Smooth muscle cell (in vitro differentiated cells): Measurements from ENCODE around the gene RNF44. TPM values are rescaled to one million over a fixed set of nuclear protein-coding genes. Genes with fewer than 3 reads are reported as not detected.

Source experiments
- DNase-seq: peaks from one replicate; lab custom pipeline; 2025; ENCODE audit not compliant: unreplicated experiment; lab: John Stamatoyannopoulos, UW
- H2AFZ ChIP-seq: fragments of 200-600 bp; sonication (generic); 2 replicates; pipeline ENCODE4 v1.6.0; 2016; ENCODE audit warnings: antibody characterized with exemption, low read depth, mild to moderate bottlenecking
- H3F3A ChIP-seq: fragments of 200-600 bp; sonication (generic); 2 replicates; pipeline ENCODE4 v1.6.0; 2017; ENCODE audit warnings: antibody characterized with exemption, low read depth
- H3K27ac ChIP-seq: fragments of 200-600 bp; sonication (generic); 2 replicates; pipeline ENCODE4 v1.5.1; 2016; ENCODE audit warnings: low read depth, mild to moderate bottlenecking
- H3K27me3 ChIP-seq: fragments of 200-600 bp; sonication (generic); 2 replicates; pipeline ENCODE4 v1.6.1; 2016; ENCODE audit warnings: low read depth, mild to moderate bottlenecking
- H3K36me3 ChIP-seq: fragments of 200-600 bp; sonication (generic); 2 replicates; pipeline ENCODE4 v1.5.1; 2016; ENCODE audit warnings: low read depth
- H3K4me1 ChIP-seq: fragments of 200-600 bp; sonication (generic); 2 replicates; pipeline ENCODE4 v1.5.1; 2016; ENCODE audit warnings: low read depth
- H3K4me2 ChIP-seq: fragments of 200-600 bp; sonication (generic); 2 replicates; pipeline ENCODE4 v1.6.0; 2016; ENCODE audit warnings: mild to moderate bottlenecking
- H3K4me3 ChIP-seq: fragments of 200-600 bp; sonication (generic); 2 replicates; pipeline ENCODE4 v1.5.1; 2016; ENCODE audit warnings: mild to moderate bottlenecking
- H3K79me2 ChIP-seq: fragments of 200-600 bp; sonication (generic); 2 replicates; pipeline ENCODE4 v1.6.0; 2016; ENCODE audit warnings: low read depth, mild to moderate bottlenecking
- H3K9ac ChIP-seq: fragments of 200-600 bp; sonication (generic); 2 replicates; pipeline ENCODE4 v1.6.0; 2016; ENCODE audit warnings: low read depth
- H3K9me3 ChIP-seq: fragments of 200-600 bp; sonication (generic); replicated peaks from 2 replicates; pipeline ENCODE4 v1.5.1; 2016; ENCODE audit warnings: low read depth
- H4K20me1 ChIP-seq: fragments of 200-600 bp; sonication (generic); 2 replicates; pipeline ENCODE4 v1.6.0; 2016; ENCODE audit warnings: low read depth
- CTCF ChIP-seq: fragments of 200-600 bp; sonication (generic); IDR thresholded peaks from 2 replicates; pipeline ENCODE4 v1.5.1; 2017; ENCODE audit warnings: borderline replicate concordance, mild to moderate bottlenecking, antibody characterized with exemption; ENCODE audit not compliant: insufficient read depth, poor library complexity, severe bottlenecking
- WGBS: methylation state at CpG from one replicate; pipeline ENCODE4 v1.1.7; 2016; ENCODE audit warnings: low lambda C conversion rate; 5-methylcytosine and 5-hydroxymethylcytosine counted together
- polyA plus RNA-seq: library from polyadenylated mRNA; unstranded; fragments of >200 nt; fragmentation: Nextera tagmentation; extraction: Ambion mirVana; gene quantifications from 2 replicates; pipeline ENCODE4 v1.2.1, GENCODE V29; 2016
- total RNA-seq: library from RNA; depleted of rRNA; stranded (reverse); fragments of >200 nt; gene quantifications from 2 replicates; pipeline ENCODE4 v1.2.3, GENCODE V29; 2014

Gene RNF44
- total and polyA plus RNA-seq, 2 experiments from 2014 or later: 5.7 to 6.8 TPM

GRCh38 chr5:176549871-176550270 is 12.7 kb upstream of the RNF44 start:
- H3K27ac ChIP-seq: no peak overlapping the region
- 93% methylated on average over 7 of the region's 7 CpGs for WGBS
- DNase-seq: no peak

GRCh38 chr5:176548967-176549444 is 11.8 kb upstream of the RNF44 start, which contains the start of gene CDHR2:
Gene CDHR2, plus strand, starts transcription at chr5:176549342. Its CDS starts 16,011 bp downstream, at chr5:176565353.
- Histone ChIP-seq H3K27ac (no peak within 1 kb of the TSS), H3K36me3 (no peaks in the 10 kb centered on the region), H3K9me3 (no peaks in the 10 kb centered on the region), H3K4me2 (no peak within 1 kb of the TSS), H3K27me3 (no peaks in the 10 kb centered on the region), H3K9ac (no peak within 1 kb of the TSS), H3F3A (no peaks in the 10 kb centered on the region), H3K79me2 (no peaks in the 10 kb centered on the region), H4K20me1 (no peaks in the 10 kb centered on the region), H3K4me3 (no peak within 1 kb of the TSS), H2AFZ (no peak within 1 kb of the TSS), H3K4me1 (peaks cover 2% of the 10 kb centered on the region)
- DNase-seq: no peak
- TF ChIP-seq CTCF: no peak
- 90% methylated on average over 18 of the region's 18 CpGs for WGBS

More at GRCh38 chr5:176549871-176550270, 12.7 kb upstream of the RNF44 start:
- H3F3A ChIP-seq: no peaks in the 10 kb centered on the region
- no peaks in the 10 kb centered on the region for H4K20me1 ChIP-seq
- H3K4me1 ChIP-seq: no peaks in the 10 kb centered on the region
- no peak overlapping the region for H3K9ac ChIP-seq
- no peak overlapping the region for H2AFZ ChIP-seq
- H3K9me3 ChIP-seq: no peaks in the 10 kb centered on the region
- TF ChIP-seq CTCF: no peak
- H3K79me2 ChIP-seq: no peaks in the 10 kb centered on the region
- no peak overlapping the region for H3K4me2 ChIP-seq
- H3K27me3 ChIP-seq: no peaks in the 10 kb centered on the region
- H3K4me3 ChIP-seq: no peak overlapping the region
- H3K36me3 ChIP-seq: no peaks in the 10 kb centered on the region

GRCh38 chr5:176547802-176548201 is 10.6 kb upstream of the RNF44 start:
- no peak overlapping the region for H3K9ac ChIP-seq
- 89% methylated on average over 8 of the region's 8 CpGs for WGBS
- no peak for TF ChIP-seq CTCF
- no peaks in the 10 kb centered on the region for H3K9me3 ChIP-seq
- H3K4me2 ChIP-seq: no peak overlapping the region
- H3K79me2 ChIP-seq: no peaks in the 10 kb centered on the region
- DNase-seq: no peak
- no peaks in the 10 kb centered on the region for H3K27me3 ChIP-seq
- no peaks in the 10 kb centered on the region for H3K36me3 ChIP-seq
- H3K4me3 ChIP-seq: no peak overlapping the region
- H3K27ac ChIP-seq: no peak overlapping the region
- H4K20me1 ChIP-seq: no peaks in the 10 kb centered on the region
- H3K4me1 ChIP-seq: peaks cover 8% of the 10 kb centered on the region
- H2AFZ ChIP-seq: no peak overlapping the region
- H3F3A ChIP-seq: peaks cover 4% of the 10 kb centered on the region
